Gastroesophageal sphincter (tissue), 4 donors: Measurements from ENCODE around the gene JUN. TPM values are rescaled to one million over a fixed set of nuclear protein-coding genes. Genes with fewer than 3 reads are reported as not detected.

Experiments
- ATAC-seq: fragments of 150-250 bp; one replicate; pipeline ENCODE4 v1.9.1; 2016; ENCODE audit warnings: mild to moderate bottlenecking, moderate library complexity
- H3K27ac ChIP-seq, 4 donors: fragments of 200-600 bp; sonication (generic) in 3 of 4; 1 replicate in 3 of 4; 2 replicates in 1 of 4; pipeline ENCODE4 v1.5.1; 2016 to 2019
- H3K27me3 ChIP-seq: fragments of 200-600 bp; sonication (generic); one replicate; pipeline ENCODE4 v1.5.1; 2019
- H3K36me3 ChIP-seq, 2 donors: fragments of 200-600 bp; sonication (generic); one replicate each; pipeline ENCODE4 v1.5.1; 2019; ENCODE audit warnings: control low read depth in 1 of 2
- H3K4me1 ChIP-seq, 3 donors: fragments of 200-600 bp; sonication (generic); 1 replicate in 2 of 3; 2 replicates in 1 of 3; pipeline ENCODE4 v1.5.1; 2016 to 2019; ENCODE audit warnings: control low read depth in 2 of 3
- H3K4me3 ChIP-seq, 2 donors: fragments of 200-600 bp; sonication (generic); one replicate each; pipeline ENCODE4 v1.5.1; 2019; ENCODE audit warnings: mild to moderate bottlenecking in 1 of 2, moderate library complexity in 1 of 2
- H3K9me3 ChIP-seq, 3 donors: fragments of 200-600 bp; sonication (generic); one replicate each; pipeline ENCODE4 v1.5.1; 2017 to 2019; ENCODE audit warnings: control low read depth in 2 of 3
- EP300 ChIP-seq: sonication (generic); formaldehyde crosslinking; IDR thresholded peaks from one replicate; pipeline ENCODE4 v1.6.1; 2017; ENCODE audit warnings: antibody characterized with exemption, mild to moderate bottlenecking
- POLR2A ChIP-seq, 2 donors: fragments of 450-650 bp; IDR thresholded peaks; one replicate each; pipeline ENCODE4 v1.6.1; 2017; ENCODE audit warnings: antibody characterized with exemption in 2 of 2, mild to moderate bottlenecking in 2 of 2, moderate library complexity in 1 of 2
- POLR2AphosphoS5 ChIP-seq: sonication (generic); formaldehyde crosslinking; IDR thresholded peaks from one replicate; pipeline ENCODE4 v1.6.1; 2017; ENCODE audit warnings: antibody characterized with exemption
- WGBS, 2 donors: methylation state at CpG; one replicate each; pipeline ENCODE4 v1.1.5; 2018; ENCODE audit warnings: low coverage in 1 of 2; 5-methylcytosine and 5-hydroxymethylcytosine counted together
- total RNA-seq, 4 donors: library from RNA; depleted of rRNA; stranded (reverse); fragments of >200 nt; gene quantifications; one replicate each; pipeline ENCODE4 v1.1.0, GENCODE V29; 2016
- TF ChIP-seq, protein P1 (sequence below), 4 experiments: fragments of 200-600 bp in 2 of 4; fragments of 450-650 bp in 2 of 4; sonication (generic) in 1 of 4; IDR thresholded peaks; one replicate each; pipeline ENCODE4 v1.5.1; 2017 to 2019; ENCODE audit warnings: antibody characterized with exemption in 4 of 4, mild to moderate bottlenecking in 2 of 4, moderate library complexity in 2 of 4

Gene JUN
- total RNA-seq, 4 donors from 2014 or later: 102 to 145 (median 105) TPM

DNA sequence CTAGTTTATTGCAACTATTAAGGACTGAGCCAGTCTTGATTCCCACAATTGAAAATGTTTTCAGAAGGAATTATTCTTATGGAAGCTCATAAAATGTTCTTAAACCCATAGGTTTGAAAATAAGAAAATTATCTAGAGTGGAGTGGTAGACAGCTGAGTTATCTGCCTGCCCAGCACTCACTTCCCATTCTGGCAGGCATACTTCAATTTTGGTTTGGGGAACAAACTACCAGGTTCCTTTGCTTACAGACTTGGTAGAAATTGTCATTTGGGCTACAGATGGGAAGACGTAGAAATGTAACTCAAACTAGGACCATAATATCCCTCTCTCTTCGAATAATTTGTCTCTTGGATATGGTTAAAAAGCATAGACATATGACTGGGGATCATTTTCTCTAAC is 18.4 kb downstream of the JUN start:
- H3K4me3 ChIP-seq: no peak overlapping the region
- peaks cover 0 to 5% (median 0%) of the 10 kb centered on the region in 3 donors for H3K4me1 ChIP-seq
- no peak for TF ChIP-seq EP300
- no peak for TF ChIP-seq POLR2A (IDR thresholded peaks at IDR 0.05)
- no peak for TF ChIP-seq POLR2AphosphoS5
- 81 to 91% methylated on average over 2 of the region's 2 CpGs for WGBS, 2 donors
- no peak for ATAC-seq
- no peaks in the 10 kb centered on the region for H3K27me3 ChIP-seq
- H3K27ac ChIP-seq: no peak overlapping the region
- no peaks in the 10 kb centered on the region for H3K9me3 ChIP-seq
- no peaks in the 10 kb centered on the region for H3K36me3 ChIP-seq

DNA sequence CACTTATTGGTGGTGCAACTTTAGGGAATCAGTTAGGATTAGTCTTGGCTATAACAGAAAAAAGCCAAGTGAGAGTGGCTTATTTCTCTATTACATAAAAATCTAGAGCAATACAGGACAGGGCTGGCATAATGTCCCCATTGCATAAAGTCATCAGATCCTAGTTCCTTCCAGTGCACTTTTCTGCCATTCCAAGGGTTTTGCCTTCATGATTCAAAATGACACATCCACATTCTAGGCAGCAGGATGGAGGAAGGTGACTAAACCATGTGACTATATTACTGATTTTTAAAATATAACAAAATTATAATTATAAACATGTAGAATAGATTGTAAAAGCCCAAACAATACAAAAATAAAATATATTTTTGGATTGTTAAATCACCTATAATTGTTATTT is 18.8 kb downstream of the JUN start:
- H3K4me3 ChIP-seq: no peak overlapping the region
- ATAC-seq: no peak
- H3K27ac ChIP-seq: no peak overlapping the region
- H3K27me3 ChIP-seq: no peaks in the 10 kb centered on the region
- H3K36me3 ChIP-seq: no peaks in the 10 kb centered on the region
- no peaks in the 10 kb centered on the region for H3K9me3 ChIP-seq
- TF ChIP-seq EP300 (no peak), POLR2AphosphoS5 (no peak), POLR2A (IDR thresholded peaks at IDR 0.05) (no peak)
- TF ChIP-seq, protein P1, sequence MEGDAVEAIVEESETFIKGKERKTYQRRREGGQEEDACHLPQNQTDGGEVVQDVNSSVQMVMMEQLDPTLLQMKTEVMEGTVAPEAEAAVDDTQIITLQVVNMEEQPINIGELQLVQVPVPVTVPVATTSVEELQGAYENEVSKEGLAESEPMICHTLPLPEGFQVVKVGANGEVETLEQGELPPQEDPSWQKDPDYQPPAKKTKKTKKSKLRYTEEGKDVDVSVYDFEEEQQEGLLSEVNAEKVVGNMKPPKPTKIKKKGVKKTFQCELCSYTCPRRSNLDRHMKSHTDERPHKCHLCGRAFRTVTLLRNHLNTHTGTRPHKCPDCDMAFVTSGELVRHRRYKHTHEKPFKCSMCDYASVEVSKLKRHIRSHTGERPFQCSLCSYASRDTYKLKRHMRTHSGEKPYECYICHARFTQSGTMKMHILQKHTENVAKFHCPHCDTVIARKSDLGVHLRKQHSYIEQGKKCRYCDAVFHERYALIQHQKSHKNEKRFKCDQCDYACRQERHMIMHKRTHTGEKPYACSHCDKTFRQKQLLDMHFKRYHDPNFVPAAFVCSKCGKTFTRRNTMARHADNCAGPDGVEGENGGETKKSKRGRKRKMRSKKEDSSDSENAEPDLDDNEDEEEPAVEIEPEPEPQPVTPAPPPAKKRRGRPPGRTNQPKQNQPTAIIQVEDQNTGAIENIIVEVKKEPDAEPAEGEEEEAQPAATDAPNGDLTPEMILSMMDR (IDR thresholded peaks at IDR 0.05): no peak
- peaks cover 0 to 5% (median 0%) of the 10 kb centered on the region in 3 donors for H3K4me1 ChIP-seq

DNA sequence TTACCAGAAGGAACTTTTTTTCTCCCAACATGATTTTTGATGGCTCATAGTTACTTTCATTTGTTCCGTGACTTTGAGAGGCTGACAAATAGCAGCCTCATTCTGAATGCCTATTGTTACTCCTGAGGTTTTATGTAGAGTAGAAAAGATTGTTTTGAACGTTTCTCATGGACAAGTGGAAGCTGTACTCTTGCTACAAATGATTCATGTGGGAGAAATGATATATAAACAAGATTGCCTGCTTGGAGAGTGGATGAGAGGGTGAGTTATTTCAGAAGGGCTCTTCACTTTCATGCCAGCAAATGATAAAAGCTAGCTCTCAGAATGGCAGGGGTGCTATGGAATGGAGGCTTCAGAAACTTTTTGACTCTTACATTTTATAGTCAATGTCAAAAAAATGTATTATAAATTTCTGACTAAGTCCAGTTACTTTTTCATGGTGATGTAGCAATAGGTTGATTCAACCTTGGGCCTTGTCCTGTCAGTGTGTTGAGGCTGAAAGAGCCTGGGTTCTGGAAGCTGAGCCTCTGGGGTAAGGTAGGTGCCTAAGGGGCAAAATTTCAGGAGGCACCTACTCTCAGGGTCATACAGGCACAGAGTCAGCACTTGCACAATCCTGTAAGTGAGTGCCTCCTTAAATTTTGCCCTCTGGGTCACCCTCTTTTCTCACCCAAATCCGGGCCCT is 19.4 kb downstream of the JUN start:
- 16 to 44% methylated on average over 2 to 3 of the region's 3 CpGs for WGBS, 2 donors
- Histone ChIP-seq H3K4me3 (no peak overlapping the region), H3K9me3 (no peaks in the 10 kb centered on the region), H3K4me1 (peaks cover 0 to 5% (median 0%) of the 10 kb centered on the region in 3 donors), H3K36me3 (no peaks in the 10 kb centered on the region), H3K27ac (peak overlapping the region in 2 of 4 donors; percentile 12 to 41), H3K27me3 (no peaks in the 10 kb centered on the region)
- no peak for ATAC-seq
- TF ChIP-seq, protein P1 (IDR thresholded peaks at IDR 0.05): no peak
- TF ChIP-seq POLR2AphosphoS5 (no peak), EP300 (no peak), POLR2A (IDR thresholded peaks at IDR 0.05) (no peak)

DNA sequence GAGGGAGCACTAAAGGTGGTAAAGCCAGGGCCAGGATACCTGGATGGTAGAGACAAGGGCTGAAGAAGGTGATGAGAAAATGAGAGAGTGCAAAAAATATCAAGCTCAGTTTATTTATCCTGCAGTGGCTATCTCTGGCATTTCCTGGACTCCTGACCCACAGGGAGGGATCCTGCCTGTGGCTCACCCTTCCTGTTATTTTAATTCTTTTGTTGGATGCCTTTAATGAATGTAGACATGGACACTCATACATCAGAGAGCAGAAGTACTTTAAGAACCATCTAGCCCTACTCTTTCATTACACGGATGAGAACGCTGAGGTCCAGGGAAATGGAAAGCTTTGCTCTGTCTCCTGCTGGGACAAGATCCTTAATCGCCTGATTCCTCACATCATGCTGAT is 20.6 kb downstream of the JUN start:
- no peak for ATAC-seq
- Histone ChIP-seq H3K36me3 (no peaks in the 10 kb centered on the region), H3K27ac (no peak overlapping the region), H3K4me3 (no peak overlapping the region), H3K27me3 (no peaks in the 10 kb centered on the region), H3K9me3 (no peaks in the 10 kb centered on the region), H3K4me1 (no peaks in the 10 kb centered on the region)
- TF ChIP-seq POLR2A (IDR thresholded peaks at IDR 0.05): no peak
- TF ChIP-seq, protein P1 (IDR thresholded peaks at IDR 0.05): no peak
- no peak for TF ChIP-seq POLR2AphosphoS5
- TF ChIP-seq EP300: no peak
- WGBS, 2 donors: 75% methylated on average over 3 of the region's 3 CpGs; no CpG with 5 or more reads in 1 of the 2 donors

GRCh38 chr1:58762806-58763205 is 21.0 kb downstream of the JUN start:
- Histone ChIP-seq H3K27me3 (no peaks in the 10 kb centered on the region), H3K4me3 (no peak overlapping the region), H3K27ac (no peak overlapping the region), H3K9me3 (no peaks in the 10 kb centered on the region), H3K36me3 (no peaks in the 10 kb centered on the region), H3K4me1 (no peaks in the 10 kb centered on the region)
- TF ChIP-seq POLR2A (IDR thresholded peaks at IDR 0.05) (no peak), POLR2AphosphoS5 (no peak), EP300 (no peak)
- TF ChIP-seq, protein P1 (IDR thresholded peaks at IDR 0.05): no peak
- ATAC-seq: no peak
